IMR-90 (cell line): ENCODE results near the gene APOL3.

Experiments
- BHLHE40 ChIP-seq: fragments of 150-350 bp; IDR thresholded peaks from 2 replicates; pipeline ENCODE4 v1.6.1; 2016; ENCODE audit warnings: mild to moderate bottlenecking, low read depth, low read length
- CEBPB ChIP-seq: IDR thresholded peaks from 2 replicates; pipeline ENCODE4 v1.6.1; 2012; ENCODE audit warnings: low read depth, low read length, improper control_type of control experiment
- CHD1 ChIP-seq: IDR thresholded peaks from 2 replicates; pipeline ENCODE4 v1.6.1; 2012; ENCODE audit warnings: low read depth, low read length, improper control_type of control experiment
- FOS ChIP-seq: fragments of 150-350 bp; IDR thresholded peaks from 2 replicates; pipeline ENCODE4 v1.6.1; 2016; ENCODE audit warnings: low read depth, low read length
- MAFK ChIP-seq: IDR thresholded peaks from 2 replicates; pipeline ENCODE4 v1.6.1; 2012; ENCODE audit warnings: low read depth, low read length, improper control_type of control experiment
- MAZ ChIP-seq: IDR thresholded peaks from 2 replicates; pipeline ENCODE4 v1.6.1; 2012; ENCODE audit warnings: low read depth, mild to moderate bottlenecking, low read length, improper control_type of control experiment, moderate library complexity, borderline replicate concordance
- POLR2A ChIP-seq: IDR thresholded peaks from 2 replicates; pipeline ENCODE4 v1.6.1; 2012; ENCODE audit warnings: mild to moderate bottlenecking, low read depth, low read length
- RAD21 ChIP-seq: IDR thresholded peaks from 2 replicates; pipeline ENCODE4 v1.6.1; 2012; ENCODE audit warnings: low read length, improper control_type of control experiment
- RCOR1 ChIP-seq: IDR thresholded peaks from 2 replicates; pipeline ENCODE4 v1.6.1; 2012; ENCODE audit warnings: mild to moderate bottlenecking, low read length, improper control_type of control experiment; ENCODE audit not compliant: insufficient replicate concordance
- RFX5 ChIP-seq: IDR thresholded peaks from 2 replicates; pipeline ENCODE4 v1.8.0; 2012; ENCODE audit warnings: low read depth, mild to moderate bottlenecking, low read length, moderate library complexity
- SMC3 ChIP-seq: fragments of 150-350 bp; IDR thresholded peaks from 2 replicates; pipeline ENCODE4 v1.6.1; 2016; ENCODE audit warnings: low read depth, mild to moderate bottlenecking, antibody characterized with exemption, low read length, moderate library complexity
- TF ChIP-seq, protein P1 (sequence below): conservative IDR thresholded peaks from 2 replicates; pipeline ENCODE4 v1.5.1; 2012; ENCODE audit warnings: mild to moderate bottlenecking, low read depth, low read length, improper control_type of control experiment
- TF ChIP-seq, protein P2 (sequence below): fragments of 150-350 bp; IDR thresholded peaks from 2 replicates; pipeline ENCODE4 v1.6.1; 2017; ENCODE audit warnings: mild to moderate bottlenecking, antibody characterized with exemption, low read length, low read depth

DNA sequence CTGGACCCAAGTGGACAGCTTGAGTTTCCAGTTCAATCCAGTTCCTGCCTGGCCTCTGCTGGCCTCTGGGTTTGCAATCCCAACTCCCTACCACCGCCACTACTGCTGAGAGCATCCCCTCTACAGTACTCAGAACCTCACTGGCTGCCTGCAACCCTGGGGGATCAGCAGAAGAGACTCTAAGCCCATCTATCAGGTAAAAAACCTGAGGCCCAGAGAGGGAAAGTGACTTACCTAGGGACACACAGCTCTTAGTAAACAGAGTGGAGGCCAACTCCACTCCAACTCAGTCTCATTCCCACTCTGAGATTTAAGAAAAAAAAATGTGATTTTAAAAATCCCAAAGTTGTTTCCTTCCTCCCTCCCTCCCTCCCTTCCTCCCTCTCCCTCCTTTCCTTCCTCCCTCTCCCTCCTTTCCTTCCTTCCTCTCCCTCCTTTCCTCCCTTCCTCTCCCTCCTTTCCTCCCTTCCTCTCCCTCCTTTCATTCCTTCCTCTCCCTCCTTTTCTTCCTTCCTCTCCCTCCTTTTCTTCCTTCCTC is 34.5 kb downstream of the APOL3 start:
- TF ChIP-seq, protein P1, sequence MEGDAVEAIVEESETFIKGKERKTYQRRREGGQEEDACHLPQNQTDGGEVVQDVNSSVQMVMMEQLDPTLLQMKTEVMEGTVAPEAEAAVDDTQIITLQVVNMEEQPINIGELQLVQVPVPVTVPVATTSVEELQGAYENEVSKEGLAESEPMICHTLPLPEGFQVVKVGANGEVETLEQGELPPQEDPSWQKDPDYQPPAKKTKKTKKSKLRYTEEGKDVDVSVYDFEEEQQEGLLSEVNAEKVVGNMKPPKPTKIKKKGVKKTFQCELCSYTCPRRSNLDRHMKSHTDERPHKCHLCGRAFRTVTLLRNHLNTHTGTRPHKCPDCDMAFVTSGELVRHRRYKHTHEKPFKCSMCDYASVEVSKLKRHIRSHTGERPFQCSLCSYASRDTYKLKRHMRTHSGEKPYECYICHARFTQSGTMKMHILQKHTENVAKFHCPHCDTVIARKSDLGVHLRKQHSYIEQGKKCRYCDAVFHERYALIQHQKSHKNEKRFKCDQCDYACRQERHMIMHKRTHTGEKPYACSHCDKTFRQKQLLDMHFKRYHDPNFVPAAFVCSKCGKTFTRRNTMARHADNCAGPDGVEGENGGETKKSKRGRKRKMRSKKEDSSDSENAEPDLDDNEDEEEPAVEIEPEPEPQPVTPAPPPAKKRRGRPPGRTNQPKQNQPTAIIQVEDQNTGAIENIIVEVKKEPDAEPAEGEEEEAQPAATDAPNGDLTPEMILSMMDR: no peak
- TF ChIP-seq POLR2A (no peak), RCOR1 (no peak), SMC3 (no peak), BHLHE40 (no peak), RFX5 (no peak), MAFK (no peak), CHD1 (no peak), RAD21 (no peak), CEBPB (no peak), MAZ (no peak), FOS (no peak)
- TF ChIP-seq, protein P2, sequence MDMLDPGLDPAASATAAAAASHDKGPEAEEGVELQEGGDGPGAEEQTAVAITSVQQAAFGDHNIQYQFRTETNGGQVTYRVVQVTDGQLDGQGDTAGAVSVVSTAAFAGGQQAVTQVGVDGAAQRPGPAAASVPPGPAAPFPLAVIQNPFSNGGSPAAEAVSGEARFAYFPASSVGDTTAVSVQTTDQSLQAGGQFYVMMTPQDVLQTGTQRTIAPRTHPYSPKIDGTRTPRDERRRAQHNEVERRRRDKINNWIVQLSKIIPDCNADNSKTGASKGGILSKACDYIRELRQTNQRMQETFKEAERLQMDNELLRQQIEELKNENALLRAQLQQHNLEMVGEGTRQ: no peak
